Right forelimb (tissue), 1 donor: ENCODE measurements around the gene ACOX1.
A peak's percentile ranks its signal among the peaks of the same experiment; 100 is the strongest.

Source experiments
- DNase-seq: peaks from one replicate; pipeline ENCODE4 v3.0.0-alpha.2; 2018

Gene ACOX1

DNA sequence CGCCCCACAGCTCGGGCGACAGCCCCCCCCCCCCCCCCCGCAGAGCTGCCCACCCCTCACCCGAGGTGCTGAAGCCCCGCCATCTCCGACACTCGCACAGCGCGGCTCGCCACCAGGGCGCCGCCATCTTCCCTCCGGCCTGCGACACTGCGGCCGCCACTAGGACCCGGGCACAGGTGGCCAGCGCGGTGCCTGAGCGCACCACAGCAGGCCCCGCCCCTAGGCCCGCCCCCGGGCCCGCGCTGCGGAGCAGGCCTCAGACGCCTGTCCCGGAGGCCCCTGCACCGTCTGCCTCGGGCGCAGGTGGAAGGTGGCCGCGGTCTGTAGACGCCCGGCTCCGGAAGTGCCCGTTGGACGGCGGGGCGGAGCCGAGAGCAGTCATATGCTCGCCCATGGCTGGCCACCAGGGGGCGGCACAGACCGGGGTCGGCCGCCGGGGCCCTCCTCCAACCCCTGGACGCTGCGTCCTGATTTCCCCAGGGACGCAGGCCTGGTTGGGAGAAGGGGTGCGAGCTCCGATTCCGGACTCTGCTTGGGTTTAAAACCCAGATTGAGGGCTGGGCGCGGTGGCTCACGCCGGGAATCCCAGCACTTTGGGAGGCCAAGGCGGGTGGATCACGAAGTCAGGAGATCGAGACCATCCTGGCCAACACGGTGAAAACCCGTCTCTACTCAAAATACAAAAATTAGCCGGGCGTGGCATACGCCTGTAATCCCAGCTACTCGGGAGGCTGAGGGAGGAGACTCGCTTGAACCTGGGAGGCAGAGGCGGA is 74.0 kb downstream of the ACOX1 start, which contains the start of gene MRPL38:
Gene MRPL38, minus strand, starts transcription at position 136 of the 773 bp plus-strand sequence. Its CDS starts 9 bp downstream, at position 127.
- DNase-seq, result peak; percentile 95

DNA sequence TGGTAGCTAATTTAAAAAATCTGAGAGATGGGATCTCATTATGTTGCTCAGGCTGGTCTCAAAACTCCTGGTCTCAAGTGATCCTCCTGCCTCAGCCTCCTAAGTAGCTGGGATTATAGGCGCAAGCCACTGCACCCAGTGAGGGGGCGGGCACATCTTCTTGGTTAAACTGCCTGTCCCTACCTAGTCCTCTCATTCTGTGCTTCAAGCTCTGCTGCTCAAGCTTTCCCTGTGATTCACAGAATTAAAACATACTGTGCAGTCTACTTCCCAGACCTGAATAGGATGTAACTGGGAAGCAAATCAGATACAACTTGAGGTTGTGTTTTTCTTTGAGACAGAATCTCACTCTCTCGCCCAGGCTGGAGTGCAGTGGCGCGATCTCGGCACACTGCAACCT is 76.6 kb downstream of the ACOX1 start:
- DNase-seq, result no peak

DNA sequence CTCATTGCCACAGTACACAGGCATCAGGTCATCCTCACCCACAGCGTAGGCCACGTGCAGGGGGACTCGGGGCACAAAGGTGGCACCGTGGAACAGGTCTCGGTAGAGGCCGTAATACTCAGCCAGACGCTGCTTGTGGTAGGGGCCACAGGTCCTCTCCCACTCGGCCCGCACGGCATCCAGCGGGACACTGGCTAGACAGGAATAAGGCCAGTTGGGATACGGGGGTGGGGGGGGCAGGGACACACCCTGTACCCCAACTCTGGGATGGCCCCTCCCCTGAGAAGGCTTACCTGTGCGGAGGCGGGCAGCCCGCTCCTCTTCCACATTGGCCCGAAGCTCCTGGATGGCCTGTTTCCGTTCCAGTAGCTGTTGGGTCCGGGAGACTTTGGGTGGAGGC is 77.2 kb downstream of the ACOX1 start:
- DNase-seq, result no peak

DNA sequence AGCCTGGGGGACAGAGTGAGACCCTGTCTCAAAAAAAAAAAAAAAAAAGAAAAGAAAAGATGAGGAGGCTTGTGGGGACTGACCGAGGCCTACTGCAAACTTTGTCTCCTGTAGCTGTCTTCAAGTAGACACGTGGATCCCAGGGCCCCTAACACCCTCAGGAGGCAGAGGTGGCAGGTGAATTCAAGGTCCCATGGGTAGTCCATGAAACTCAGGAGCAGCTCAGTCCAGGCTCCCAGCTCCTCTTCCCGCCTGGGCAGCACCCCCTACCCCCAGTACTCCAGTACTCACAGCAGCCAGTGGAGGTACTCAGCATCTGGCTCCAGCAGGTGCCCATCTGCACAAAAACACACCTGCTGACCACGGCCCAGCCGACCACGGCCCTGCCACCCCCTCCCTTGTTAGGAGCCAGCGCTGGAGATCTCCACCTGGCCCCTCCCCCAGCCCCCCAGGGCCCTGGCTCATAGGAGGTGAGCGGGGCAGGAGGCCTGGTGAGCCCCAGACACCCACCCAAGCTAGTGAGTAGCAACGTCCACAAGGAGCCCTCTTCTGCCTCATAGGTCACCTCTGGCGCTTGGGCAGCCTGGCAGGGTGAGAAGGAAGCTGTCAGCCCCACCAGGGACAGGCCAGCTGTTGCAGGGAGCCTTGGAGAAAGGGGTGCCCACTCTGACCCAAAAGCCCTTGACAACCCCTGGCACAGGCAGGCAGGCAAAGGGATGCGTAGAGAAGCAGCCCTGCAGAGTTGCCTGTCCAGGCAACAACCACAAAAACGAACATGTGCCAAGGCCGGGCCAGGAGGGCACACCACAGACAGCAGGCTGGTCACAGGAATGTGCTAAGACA is 78.1 kb downstream of the ACOX1 start:
- no peak for DNase-seq

DNA sequence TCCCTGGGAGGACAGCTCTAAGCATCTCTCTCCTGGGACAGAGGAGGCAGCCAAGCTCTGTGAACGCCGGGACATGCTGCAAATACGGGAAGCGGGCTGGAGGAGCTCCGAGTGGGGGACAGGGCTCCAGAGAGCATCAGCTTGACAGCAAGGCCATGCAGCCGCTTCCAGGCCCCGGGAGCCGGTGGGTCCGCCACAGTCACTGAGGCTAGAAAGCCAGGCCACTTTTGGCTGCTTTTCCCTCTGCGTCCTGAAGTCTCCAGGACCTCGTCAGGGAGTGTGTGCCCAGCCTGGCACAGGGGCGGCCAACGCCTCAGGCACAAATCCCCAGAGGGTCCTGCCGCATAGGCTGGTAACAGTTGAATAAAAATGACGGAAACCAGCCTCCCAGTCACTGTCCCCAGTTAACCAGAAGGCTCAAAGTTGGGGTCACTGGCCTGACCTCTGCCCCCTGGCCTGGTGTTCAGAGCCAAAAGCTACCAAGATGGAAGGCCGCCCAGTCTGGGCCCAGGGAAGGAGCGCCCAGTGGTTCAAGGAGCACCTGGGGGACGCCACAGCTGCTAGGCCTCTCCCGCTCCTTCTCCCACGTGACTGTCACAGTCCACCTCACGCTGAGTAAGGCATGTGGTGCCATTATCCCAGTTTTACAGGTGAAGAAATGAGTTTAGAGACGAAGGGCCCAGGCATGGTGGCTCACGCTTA is 79.0 kb downstream of the ACOX1 start:
- no peak for DNase-seq

DNA sequence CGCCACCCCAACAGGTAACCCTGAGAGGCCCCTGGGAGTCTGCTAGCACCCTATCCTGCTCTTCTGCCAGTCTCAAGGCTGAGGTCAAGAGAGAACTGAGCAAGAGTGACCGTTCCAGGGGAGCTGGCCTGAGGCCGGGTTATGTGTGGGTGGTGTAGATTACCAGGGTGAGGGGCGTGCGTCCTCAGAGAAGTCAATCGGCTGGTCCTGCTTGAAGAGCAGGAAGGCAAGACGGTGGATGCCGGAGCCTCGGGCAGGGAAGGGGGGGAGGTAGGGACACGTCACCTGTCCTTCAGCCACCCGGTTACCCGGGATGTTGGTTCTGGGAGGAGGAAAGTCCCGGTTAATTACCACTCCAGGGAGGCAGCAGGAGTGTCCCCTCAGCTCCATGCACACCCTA is 79.6 kb downstream of the ACOX1 start:
- no peak for DNase-seq

DNA sequence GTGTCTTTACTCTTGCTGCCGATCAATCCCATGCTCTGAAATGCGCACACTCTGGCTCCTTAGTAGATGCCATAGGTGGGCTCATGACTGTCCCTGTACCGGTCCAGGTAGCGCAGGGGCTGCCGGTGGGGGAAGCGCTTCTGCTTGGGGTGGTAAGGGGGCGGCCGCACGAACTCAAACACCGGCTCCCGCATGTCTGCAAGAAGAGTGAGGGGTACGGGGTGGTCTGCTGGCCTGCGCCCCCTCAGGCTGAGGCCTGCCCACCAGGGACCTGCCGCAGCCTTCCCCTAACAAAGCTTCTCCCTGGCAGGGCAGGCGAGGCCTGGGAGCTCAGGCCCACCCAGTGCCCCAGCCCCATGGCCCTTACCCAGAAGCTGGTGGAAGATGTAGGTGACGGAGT is 80.2 kb downstream of the ACOX1 start:
- no peak for DNase-seq

DNA sequence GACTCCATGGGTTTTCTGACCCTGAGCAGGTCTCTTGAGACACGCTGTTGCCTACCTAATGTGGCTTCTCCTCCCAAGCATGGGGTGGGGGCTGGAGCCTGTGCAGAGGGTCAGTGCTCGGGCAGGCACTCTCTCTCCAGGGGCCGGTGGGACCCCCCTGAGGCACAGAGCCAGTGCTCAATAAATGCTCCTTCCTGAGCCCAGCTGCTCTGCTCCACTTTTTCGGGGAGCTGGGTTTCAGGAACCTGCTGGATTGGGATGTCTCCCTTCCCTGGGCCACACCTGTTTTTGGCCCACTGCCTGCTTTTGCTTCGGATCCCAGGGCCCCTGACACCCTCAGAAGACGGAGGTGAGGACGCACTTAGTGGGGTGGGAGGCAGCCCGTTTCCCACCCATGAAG is 80.9 kb downstream of the ACOX1 start:
- no peak for DNase-seq

DNA sequence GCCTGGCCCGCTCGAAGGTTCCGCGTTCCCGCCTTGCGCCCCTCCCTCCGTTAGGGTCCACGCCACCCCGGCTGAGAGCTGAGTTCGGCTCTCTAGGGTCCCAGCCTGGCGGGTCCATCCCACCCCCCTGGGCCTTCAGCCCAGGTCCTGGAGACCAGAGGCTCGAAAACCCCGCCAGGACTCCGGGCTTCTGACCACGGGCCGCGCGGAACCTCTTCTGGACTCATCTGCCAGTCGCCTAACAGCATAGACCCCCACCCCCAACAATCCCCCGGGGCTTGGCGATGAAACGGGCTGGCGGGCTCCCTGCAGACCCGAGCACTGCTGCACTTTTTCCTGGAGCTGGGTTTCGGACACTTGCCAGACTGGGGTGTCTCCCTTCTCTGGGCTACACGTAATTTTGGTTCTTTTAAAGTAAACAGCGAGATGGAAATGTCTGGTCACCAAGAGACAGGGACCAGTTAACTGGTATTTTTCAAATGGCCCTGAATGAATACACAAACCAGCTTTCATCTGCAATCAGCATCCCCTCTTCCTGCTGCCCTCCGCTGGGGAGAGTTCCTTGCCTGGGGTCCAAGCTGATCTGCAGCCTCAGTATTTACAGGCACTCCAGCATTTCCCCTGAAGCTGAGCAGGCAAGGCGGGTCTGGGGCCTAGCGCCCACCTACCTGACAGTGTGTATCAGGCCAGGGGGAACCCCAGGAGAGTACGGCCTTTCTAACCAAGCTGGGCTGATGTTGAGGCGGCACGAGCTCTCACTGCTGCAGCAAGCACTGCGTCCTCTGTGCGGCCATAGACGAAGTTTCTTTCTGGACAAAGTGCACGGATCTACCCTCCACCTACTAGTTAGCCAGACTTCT is 81.6 kb downstream of the ACOX1 start:
- DNase-seq, result no peak

DNA sequence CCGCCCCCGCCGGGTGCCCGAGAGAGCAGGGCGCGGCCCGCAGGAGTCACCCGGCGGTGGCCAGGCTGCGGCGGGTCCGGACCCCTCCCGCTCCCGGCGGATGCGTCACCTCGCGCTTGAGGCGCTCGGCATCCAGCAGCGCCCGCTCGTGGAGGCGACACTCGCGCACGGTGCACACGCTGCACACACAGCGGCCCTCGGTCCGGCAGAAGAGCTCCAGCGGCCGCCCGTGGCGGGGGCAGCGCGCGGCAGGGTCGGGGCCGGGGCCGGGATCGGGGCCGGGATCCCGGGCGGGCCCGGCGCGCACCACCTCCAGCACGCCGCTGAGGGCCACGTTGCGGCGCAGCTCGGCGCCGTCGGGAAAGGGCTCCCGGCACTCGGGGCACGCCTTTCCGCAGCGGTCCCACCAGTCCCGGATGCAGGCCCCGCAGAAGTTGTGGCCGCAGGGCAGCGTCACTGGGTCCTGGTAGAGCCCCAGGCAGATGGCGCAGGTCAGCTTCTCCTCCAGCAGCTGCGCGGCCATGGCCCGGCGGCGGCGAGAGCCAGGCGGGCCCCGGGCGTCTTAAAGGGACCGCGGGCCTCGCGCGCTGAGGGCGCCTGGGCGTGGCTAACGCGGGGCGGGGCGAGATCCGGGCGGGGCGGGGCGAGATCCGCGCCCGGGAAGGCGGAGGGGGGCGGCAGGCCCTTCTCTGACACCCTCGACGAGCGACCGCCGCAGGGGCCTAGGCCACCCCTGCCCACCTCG is 82.4 kb downstream of the ACOX1 start, which contains the start of gene TRIM65:
Gene TRIM65, minus strand, starts transcription at position 537 of the 745 bp plus-strand sequence. Its CDS starts 14 bp downstream, at position 523.
- peak; percentile 90 for DNase-seq

DNA sequence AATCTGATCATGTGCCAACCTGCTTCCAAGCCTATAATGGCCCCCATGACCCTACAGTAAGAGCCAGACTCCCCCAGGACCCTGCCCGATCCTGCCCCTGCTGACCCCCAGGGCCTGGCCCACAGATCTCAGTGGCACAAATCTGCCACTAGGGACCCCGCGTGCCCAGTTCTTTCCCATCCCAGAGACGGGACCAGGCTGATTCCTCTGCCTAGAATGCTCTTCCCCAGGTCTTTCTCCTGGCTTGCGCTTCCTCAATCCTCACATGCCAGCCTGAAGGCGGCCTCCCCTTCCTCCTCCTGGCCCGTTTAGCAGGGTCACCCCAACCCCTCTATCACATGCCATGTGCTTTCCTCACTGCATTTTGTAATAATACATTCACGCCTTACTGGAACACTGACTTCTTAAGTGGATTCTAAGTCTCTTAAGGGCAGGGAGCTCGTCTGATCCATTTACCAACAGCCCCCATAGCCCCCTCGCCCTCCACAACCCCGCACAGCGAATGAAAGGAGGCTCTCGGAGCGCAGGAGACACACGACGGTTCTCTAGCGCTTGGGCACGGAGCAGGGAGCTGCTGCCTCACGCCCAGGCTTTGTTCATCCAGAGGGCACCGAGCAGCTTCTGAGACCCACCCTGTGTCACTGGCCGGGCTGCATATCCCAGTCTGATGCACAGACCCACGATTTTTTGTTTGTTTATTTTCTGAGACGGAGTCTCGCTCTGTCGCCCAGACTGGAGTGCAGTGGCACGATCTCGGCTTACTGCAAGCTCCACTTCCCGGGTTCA is 83.4 kb downstream of the ACOX1 start:
- no peak for DNase-seq

DNA sequence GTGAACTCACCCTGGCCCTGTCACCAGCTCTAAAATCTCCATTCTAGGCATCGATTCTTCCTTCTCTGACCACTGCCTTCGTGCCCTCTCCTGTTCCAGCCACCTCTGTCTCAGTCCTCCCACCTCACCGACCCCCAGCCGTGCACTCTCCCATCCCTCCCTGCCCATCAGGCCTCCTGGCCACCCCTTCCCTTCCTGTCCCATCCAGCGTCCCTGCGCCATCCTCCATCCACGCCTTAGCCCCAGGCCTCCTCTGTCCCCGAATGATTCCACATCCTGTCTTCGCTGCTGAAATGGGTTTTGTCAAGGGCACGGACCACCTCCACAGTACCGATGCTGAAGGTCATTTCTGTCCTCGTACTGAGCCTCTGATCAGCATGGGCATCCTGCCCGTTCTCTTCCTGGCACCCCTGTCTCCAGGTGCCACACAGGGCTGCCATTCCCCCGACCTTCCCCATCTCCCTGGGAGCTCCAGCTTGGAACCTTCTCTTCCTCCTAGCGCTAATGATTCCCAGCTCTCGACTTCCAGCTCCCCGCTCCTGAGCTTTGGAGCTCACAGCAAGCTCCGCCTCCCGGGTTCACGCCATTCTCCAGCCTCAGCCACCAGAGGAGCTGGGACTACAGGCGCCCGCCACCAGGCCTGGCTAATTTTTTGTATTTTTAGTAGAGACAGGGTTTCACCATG is 84.8 kb downstream of the ACOX1 start:
- no peak for DNase-seq

DNA sequence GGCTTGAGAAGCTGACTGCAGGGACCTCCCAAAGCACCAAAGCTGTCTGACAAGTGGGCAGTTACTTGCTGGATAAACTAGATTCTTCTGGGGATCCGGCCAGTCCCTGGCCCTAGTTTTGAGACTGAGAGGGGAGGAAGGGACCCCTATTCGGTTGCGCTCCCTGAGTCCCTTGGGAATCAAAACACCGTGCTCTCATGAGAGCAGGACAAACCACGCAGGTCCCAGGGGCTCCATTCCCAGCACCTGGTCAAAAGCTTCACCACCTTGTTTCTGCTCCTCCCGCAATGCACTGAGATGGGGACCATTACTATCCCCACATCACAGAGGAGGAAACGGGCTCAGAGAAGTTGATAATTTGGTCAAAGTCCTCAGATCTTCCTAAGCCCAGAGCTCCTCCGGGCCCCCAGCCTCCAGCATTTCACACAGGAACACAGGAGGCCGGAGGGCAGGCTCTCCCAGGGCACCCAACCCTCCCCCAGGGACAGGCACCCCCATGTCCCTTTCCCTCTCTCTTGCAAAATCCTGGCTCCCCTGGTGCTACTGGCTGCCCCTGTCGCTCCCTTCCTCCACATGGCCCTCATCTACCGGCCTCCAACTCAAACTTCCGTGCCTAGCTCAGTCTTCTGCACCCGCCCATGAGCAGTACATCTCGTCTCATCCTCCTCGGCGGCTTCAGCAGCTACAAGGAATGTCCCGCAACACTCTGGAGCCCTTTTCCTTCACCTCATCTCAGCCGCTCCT is 85.5 kb downstream of the ACOX1 start:
- DNase-seq, result no peak

DNA sequence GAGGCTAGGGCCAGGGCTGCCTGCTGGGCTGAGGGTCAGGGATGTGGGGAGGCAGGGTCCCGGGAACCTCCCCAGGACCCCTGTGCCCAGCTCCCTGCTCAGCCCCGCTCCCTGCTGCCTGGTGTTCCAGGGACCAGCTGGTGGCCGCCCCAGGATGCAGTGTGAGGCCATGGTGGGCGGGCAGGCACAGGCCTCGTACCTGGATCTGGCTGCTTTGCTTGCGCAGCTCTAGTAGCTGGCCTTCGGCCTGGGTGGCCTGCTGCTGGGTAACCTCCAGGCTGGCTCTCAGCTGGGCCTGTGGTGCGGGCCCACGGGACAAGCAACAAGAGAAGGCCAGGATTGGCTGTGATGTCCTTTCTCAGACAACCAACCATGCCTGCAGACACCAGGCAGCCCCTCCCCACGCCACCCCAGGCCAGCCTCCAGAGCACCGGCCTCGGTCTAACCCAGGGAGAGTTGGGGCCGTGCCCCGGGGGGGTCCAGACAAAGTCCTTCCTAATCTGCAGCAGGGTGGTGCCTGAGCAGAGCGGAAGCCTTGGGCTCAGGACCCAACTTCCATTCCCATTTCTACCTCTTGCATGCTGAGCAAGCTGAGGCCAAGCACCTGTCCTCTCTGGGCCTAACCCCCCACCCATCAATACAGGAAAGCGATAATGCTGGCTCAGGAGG is 86.3 kb downstream of the ACOX1 start:
- DNase-seq, result no peak

DNA sequence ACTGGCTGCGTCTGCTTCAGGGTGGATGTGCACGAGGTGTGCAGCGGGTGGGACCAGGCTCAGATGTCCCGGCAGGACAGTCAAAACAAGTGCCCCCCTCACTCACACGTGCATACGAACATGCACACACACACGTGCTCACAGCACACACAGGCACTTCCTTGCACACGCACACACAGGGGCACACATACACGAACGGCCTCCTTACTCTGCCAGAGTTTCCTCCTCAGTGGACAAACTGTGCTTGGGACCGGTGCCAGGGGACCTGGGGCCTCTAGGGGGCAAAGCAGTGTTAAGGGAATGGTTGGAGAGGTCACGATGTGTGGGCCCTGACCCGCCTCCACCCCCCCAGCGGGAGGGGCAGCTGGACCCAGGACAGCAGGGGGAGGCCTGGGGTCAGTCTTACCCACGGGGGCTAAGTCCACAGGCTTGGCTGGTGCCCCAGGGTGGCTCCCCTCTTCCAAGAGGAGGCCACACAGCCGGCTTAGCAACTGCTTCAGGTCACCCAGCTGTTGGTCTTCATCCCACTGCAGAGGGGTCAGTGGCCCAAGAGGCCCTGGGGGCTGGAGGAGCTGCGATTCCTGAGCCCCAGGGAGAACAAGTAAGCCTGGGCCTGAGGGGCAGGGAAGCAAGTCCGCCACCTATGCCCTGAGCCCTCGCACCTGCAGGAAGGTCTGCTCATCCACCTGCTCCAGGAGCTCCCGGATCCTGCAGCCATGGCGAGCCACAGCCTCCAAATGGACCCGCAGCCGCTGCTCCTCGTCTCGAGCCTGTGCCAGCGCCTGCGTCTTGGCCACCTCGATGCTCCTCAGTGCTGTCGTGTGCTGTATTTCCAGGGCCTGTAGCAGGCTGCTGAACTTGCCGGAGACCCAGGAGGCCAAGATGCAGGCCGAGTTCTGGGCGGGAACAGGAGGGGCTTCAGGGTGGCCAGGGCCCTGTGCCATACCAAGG is 87.1 kb downstream of the ACOX1 start:
- no peak for DNase-seq
